Heart left ventricle (tissue), 16 donors: ENCODE data around the gene FLNB. TPM values are rescaled to one million over a fixed set of nuclear protein-coding genes. Genes with fewer than 3 reads are reported as not detected.

Experiments
- ATAC-seq, 4 donors: fragments of 200-7000 bp; cut with Tn5 transposase; one replicate each; pipeline ENCODE4 v1.9.1; 2020 to 2022; ENCODE audit warnings: moderate library complexity in 4 of 4, mild to moderate bottlenecking in 3 of 4, moderate number of reproducible peaks in 1 of 4
- DNase-seq, 5 donors: peaks; one replicate each; pipeline ENCODE4 v3.0.0-alpha.2; 2020
- H3K27ac ChIP-seq, 12 donors: fragments of 200-600 bp; sonication (generic) in 4 of 12; one replicate each; pipeline versions ENCODE4 v1.5.0 to v1.8.0; 2016 to 2022; ENCODE audit warnings: mild to moderate bottlenecking in 2 of 12
- H3K27me3 ChIP-seq, 9 donors: fragments of 200-600 bp; sonication (generic) in 2 of 9; one replicate each; pipeline versions ENCODE4 v1.5.1 to v1.8.0; 2016 to 2022; ENCODE audit warnings: mild to moderate bottlenecking in 3 of 9
- H3K36me3 ChIP-seq, 9 donors: fragments of 200-600 bp; sonication (generic) in 2 of 9; one replicate each; pipeline versions ENCODE4 v1.5.0 to v1.8.0; 2018 to 2022; ENCODE audit warnings: mild to moderate bottlenecking in 2 of 9
- H3K4me1 ChIP-seq, 12 donors: fragments of 200-600 bp; sonication (generic) in 4 of 12; one replicate each; pipeline versions ENCODE4 v1.5.0 to v1.8.0; 2016 to 2022; ENCODE audit warnings: mild to moderate bottlenecking in 3 of 12
- H3K4me3 ChIP-seq, 12 donors: fragments of 200-600 bp; sonication (generic) in 4 of 12; one replicate each; pipeline versions ENCODE4 v1.5.0 to v1.8.0; 2017 to 2022; ENCODE audit warnings: mild to moderate bottlenecking in 9 of 12, moderate library complexity in 4 of 12
- H3K9me3 ChIP-seq, 12 donors: fragments of 200-600 bp; sonication (generic) in 4 of 12; one replicate each; pipeline versions ENCODE4 v1.5.0 to v1.8.0; 2016 to 2022; ENCODE audit warnings: mild to moderate bottlenecking in 1 of 12
- CTCF ChIP-seq, 12 donors: fragments of 200-600 bp; sonication (generic) in 4 of 12; IDR thresholded peaks; one replicate each; pipeline versions ENCODE4 v1.5.0 to v1.8.0; 2018 to 2022; ENCODE audit warnings: antibody characterized with exemption in 12 of 12, mild to moderate bottlenecking in 5 of 12
- POLR2A ChIP-seq, 2 donors: fragments of 450-650 bp; IDR thresholded peaks; one replicate each; pipeline ENCODE4 v1.6.1; 2017; ENCODE audit warnings: antibody characterized with exemption in 2 of 2, mild to moderate bottlenecking in 2 of 2, moderate library complexity in 2 of 2
- WGBS, 4 donors: extraction: QIAGEN DNeasy Blood & Tissue Kit in 2 of 4; methylation state at CpG; one replicate each; pipeline versions ENCODE4 v1.1.5 to v1.1.7; 2013 to 2018; 5-methylcytosine and 5-hydroxymethylcytosine counted together
- intact Hi-C, 10 donors: fragments of 100-400 bp; cut with DNase I; formaldehyde crosslinking; loops; one replicate each; pipeline versions ENCODE4 v1.11.1 to v1.14.2; 2022
- polyA plus RNA-seq, 2 donors: library from polyadenylated mRNA; stranded (reverse); fragments of 200-250 nt; gene quantifications; one replicate each; pipeline ENCODE4 v1.2.3, GENCODE V29; 2013
- total RNA-seq, 9 donors: library from RNA; depleted of rRNA in 2 of 9; stranded (reverse); fragments of >200 nt in 2 of 9; fragmentation: NEBNext Ultra II Directional in 3 of 9; extraction: Animal tissue kit (Norgen Biotek cat#: 25700) in 3 of 9; gene quantifications; one replicate each; pipeline versions ENCODE4 v1.1.0 to v1.2.4, GENCODE V29; 2016 to 2023
- donor health status: ischemic (EF 13 %, LVEDD 7.1; RV severe dilation, severe dysfunction).
- donor health status: healthy with polysubstance abuse.
- donor health status: DM: no; HTN: yes; CAD: no.
- donor health status: DM: no; HTN: no; CAD: no.
- donor health status: ischemic (EF 25% LVEDD 6.9; RV normal size, moderate dysfunction).
- donor health status: ischemic (EF 25% LVEDD 5.7; RV mildly dilated, moderate dysfunction).
- donor health status: healthy.
- donor health status: DM: yes; HTN: yes; CAD: no.
- donor health status: ischemic (EF 35%, LVEDD 5.7; RV mildly dilated, moderate dysfunction).
- donor health status: nonischemic (EF 11% LVEDD 7.7; RV severe dilation, severe dysfunction).
- donor health status: DM: yes; HTN: yes; CAD: no.
- donor health status: PGD.
- donor health status: ischemic (EF 29% LVEDD 5.4; RV normal size, mild dysfunction).
- donor health status: nonischemic (EF 23%, LVEDD 6.1; RV moderate dilation, normal function).

FLNB gene
- total and polyA plus RNA-seq, 11 donors, result 30.5 to 75.6 (median 40.6) TPM

GRCh38 chr3:58013973-58014649 is 5.9 kb downstream of the FLNB start:
- H3K4me1 ChIP-seq, result peaks cover 0 to 94% (median 40%) of the 10 kb centered on the region in 12 donors
- H3K9me3 ChIP-seq, result no peaks in the 10 kb centered on the region
- no peak overlapping the region for H3K4me3 ChIP-seq
- ATAC-seq, result peak; percentile 25 to 72 (median 54)
- DNase-seq, result peak in 2 of 5 donors; percentile 60 to 63
- H3K27me3 ChIP-seq, result no peaks in the 10 kb centered on the region
- no peak for TF ChIP-seq CTCF (IDR thresholded peaks at IDR 0.05)
- no peak for TF ChIP-seq POLR2A (IDR thresholded peaks at IDR 0.05)
- WGBS, 4 donors, result 62 to 70% (median 66%) methylated on average over 9 to 10 of the region's 10 CpGs
- peak overlapping the region in 5 of 12 donors; percentile 26 to 87 (median 41) for H3K27ac ChIP-seq
- no peaks in the 10 kb centered on the region for H3K36me3 ChIP-seq
- intact Hi-C loops, result loop anchor here in 4 of 10 donors (5.0 to 10.0 kb wide), 4 partner anchors 33 to 101 kb away; no protein-coding TSS in a partner anchor

- H3K27ac ChIP-seq, result peak overlapping the region in 2 of 12 donors; percentile 26 to 87
- H3K4me3 ChIP-seq, result no peak overlapping the region
- no peaks in the 10 kb centered on the region for H3K27me3 ChIP-seq
- ATAC-seq, result no peak
- H3K4me1 ChIP-seq, result peaks cover 0 to 94% (median 42%) of the 10 kb centered on the region in 12 donors
- WGBS, 4 donors, result 87 to 100% (median 93%) methylated on average over 3 of the region's 3 CpGs
- H3K9me3 ChIP-seq, result no peaks in the 10 kb centered on the region
- intact Hi-C loops, result loop anchor here in 3 of 10 donors (5.0 to 10.0 kb wide), 3 partner anchors 47 to 99 kb away; no protein-coding TSS in a partner anchor
- TF ChIP-seq POLR2A (IDR thresholded peaks at IDR 0.05), result no peak
- H3K36me3 ChIP-seq, result no peaks in the 10 kb centered on the region
- DNase-seq, result no peak
These were observed 7.3 kb downstream of the FLNB start for GRCh38 chr3:58015520-58015915.

GRCh38 chr3:58016710-58017109 is 8.5 kb downstream of the FLNB start:
- H3K9me3 ChIP-seq, result no peaks in the 10 kb centered on the region
- peak overlapping the region in 1 of 12 donors; percentile 87 for H3K27ac ChIP-seq
- ATAC-seq (no peak), DNase-seq (no peak)
- H3K36me3 ChIP-seq, result no peaks in the 10 kb centered on the region
- H3K4me3 ChIP-seq, result no peak overlapping the region
- TF ChIP-seq POLR2A (IDR thresholded peaks at IDR 0.05), result no peak
- no peak for TF ChIP-seq CTCF (IDR thresholded peaks at IDR 0.05)
- 82 to 94% (median 86%) methylated on average over 1 of the region's 1 CpG for WGBS, 4 donors
- H3K4me1 ChIP-seq, result peaks cover 0 to 93% (median 40%) of the 10 kb centered on the region in 12 donors
- H3K27me3 ChIP-seq, result no peaks in the 10 kb centered on the region
- intact Hi-C loops, result loop anchor here in 3 of 10 donors (5.0 to 10.0 kb wide), 3 partner anchors 46 to 98 kb away; no protein-coding TSS in a partner anchor

- Histone ChIP-seq H3K4me3 (no peak overlapping the region), H3K9me3 (no peaks in the 10 kb centered on the region), H3K36me3 (no peaks in the 10 kb centered on the region), H3K4me1 (peaks cover 0 to 76% (median 31%) of the 10 kb centered on the region in 12 donors), H3K27me3 (no peaks in the 10 kb centered on the region), H3K27ac (peak overlapping the region in 8 of 12 donors; percentile 18 to 87 (median 70))
- intact Hi-C loops, result loop anchor here in 3 of 10 donors (5.0 to 10.0 kb wide), 3 partner anchors 43 to 96 kb away; no protein-coding TSS in a partner anchor
- no peak for TF ChIP-seq POLR2A (IDR thresholded peaks at IDR 0.05)
- TF ChIP-seq CTCF (IDR thresholded peaks at IDR 0.05), result no peak
- ATAC-seq (no peak), DNase-seq (no peak)
- 94 to 96% (median 94%) methylated on average over 8 of the region's 8 CpGs for WGBS, 4 donors
These were observed 10.9 kb downstream of the FLNB start for GRCh38 chr3:58018892-58019742.
